ENCODE measurements around the gene NTHL1. TPM values are rescaled to one million over a fixed set of nuclear protein-coding genes. Genes with fewer than 3 reads are reported as not detected.

The NTHL1 gene
- total and polyA plus RNA-seq, 3 donors from 2014 or later: 18.0 to 35.6 (median 24.6) TPM

- DNase-seq: no peak
- intact Hi-C loops (cut with DNase I; ENCODE audit: low total_unique reads): loop anchor here (5.0 to 10.0 kb wide), 2 partner anchors 59 to 116 kb away; no protein-coding TSS in a partner anchor
- peak overlapping the region; percentile 57 to 63 for H3K27ac ChIP-seq
- H3K9me3 ChIP-seq: no peaks in the 10 kb centered on the region
- no peaks in the 10 kb centered on the region for H3K36me3 ChIP-seq (ENCODE audit: low read depth, missing control alignments)
- H3K4me1 ChIP-seq: peaks cover 20% of the 10 kb centered on the region
- 65 to 76% methylated on average over 14 to 16 of the region's 16 CpGs for WGBS, 2 donors
- no peak for TF ChIP-seq CTCF (IDR thresholded peaks at IDR 0.05)
- no peak for TF ChIP-seq POLR2A (IDR thresholded peaks at IDR 0.05)
- no peaks in the 10 kb centered on the region for H3K27me3 ChIP-seq
- peak overlapping the region in 1 of 2 donors; percentile 40 for H3K4me3 ChIP-seq
Observed at GRCh38 chr16:2025878-2026460, 21.7 kb downstream of the NTHL1 start.

GRCh38 chr16:2025251-2025650, 22.4 kb downstream of the NTHL1 start:
- H3K27ac ChIP-seq: no peak overlapping the region
- H3K36me3 ChIP-seq (ENCODE audit: low read depth, missing control alignments): no peaks in the 10 kb centered on the region
- peaks cover 26% of the 10 kb centered on the region for H3K4me1 ChIP-seq
- intact Hi-C loops (cut with DNase I; ENCODE audit: low total_unique reads): loop anchor here (5.0 to 10.0 kb wide), 2 partner anchors 60 to 117 kb away; no protein-coding TSS in a partner anchor
- H3K27me3 ChIP-seq: no peaks in the 10 kb centered on the region
- no peaks in the 10 kb centered on the region for H3K9me3 ChIP-seq
- TF ChIP-seq CTCF (IDR thresholded peaks at IDR 0.05) (no peak), POLR2A (IDR thresholded peaks at IDR 0.05) (no peak)
- WGBS, 2 donors: 91 to 94% methylated on average over 9 to 14 of the region's 14 CpGs
- no peak overlapping the region for H3K4me3 ChIP-seq
- DNase-seq: no peak

GRCh38 chr16:2024032-2024420, 23.6 kb downstream of the NTHL1 start:
- DNase-seq: no peak
- Histone ChIP-seq H3K27me3 (no peaks in the 10 kb centered on the region), H3K36me3 (ENCODE audit: low read depth, missing control alignments) (no peaks in the 10 kb centered on the region), H3K9me3 (no peaks in the 10 kb centered on the region), H3K4me1 (peaks cover 26% of the 10 kb centered on the region), H3K4me3 (no peak overlapping the region), H3K27ac (peak overlapping the region in 1 of 2 donors; percentile 73)
- intact Hi-C loops (cut with DNase I; ENCODE audit: low total_unique reads): loop anchor here (10.0 kb wide), 1 partner anchor 61 kb away; no protein-coding TSS in a partner anchor
- TF ChIP-seq CTCF (IDR thresholded peaks at IDR 0.05): no peak
- no peak for TF ChIP-seq POLR2A (IDR thresholded peaks at IDR 0.05)
- 50 to 84% methylated on average over 12 of the region's 12 CpGs for WGBS, 2 donors

GRCh38 chr16:2023092-2024031, 24.3 kb downstream of the NTHL1 start:
- Histone ChIP-seq H3K27me3 (no peaks in the 10 kb centered on the region), H3K36me3 (ENCODE audit: low read depth, missing control alignments) (no peaks in the 10 kb centered on the region), H3K27ac (peak overlapping the region in 1 of 2 donors; percentile 73), H3K4me1 (peaks cover 26% of the 10 kb centered on the region), H3K4me3 (peak overlapping the region; percentile 7 to 37), H3K9me3 (no peaks in the 10 kb centered on the region)
- peak; percentile 95 to 99 (median 97) for TF ChIP-seq CTCF (IDR thresholded peaks at IDR 0.05)
- TF ChIP-seq POLR2A (IDR thresholded peaks at IDR 0.05): no peak
- intact Hi-C loops (cut with DNase I; ENCODE audit: low total_unique reads): loop anchor here (10.0 kb wide), 1 partner anchor 61 kb away; no protein-coding TSS in a partner anchor
- 17 to 33% methylated on average over 6 to 25 of the region's 53 CpGs for WGBS, 2 donors
- DNase-seq: peak; percentile 95

Data from testis (tissue), 3 donors.